Measurements from ENCODE around the gene CPED1.

Gene CPED1

GRCh38 chr7:120985130-120985758 is 3.3 kb upstream of the CPED1 start:
- Histone ChIP-seq H3K27ac (ENCODE audit: low read depth, low read length, poor library complexity, severe bottlenecking) (no peak overlapping the region), H3K4me2 (ENCODE audit: low read length) (no peak overlapping the region), H3F3A (ENCODE audit: insufficient read depth, low read length) (no peaks in the 10 kb centered on the region), H3K9me3 (ENCODE audit: low read length) (no peaks in the 10 kb centered on the region), H3K4me3 (ENCODE audit: low read depth, low read length, poor library complexity, severe bottlenecking) (no peak overlapping the region), H3K36me3 (ENCODE audit: insufficient read depth, low read length) (no peaks in the 10 kb centered on the region), H3K4me1 (ENCODE audit: insufficient read depth, low read length, severe bottlenecking) (peaks cover 22% of the 10 kb centered on the region), H3K9me2 (ENCODE audit: low read depth, low read length) (no peaks in the 10 kb centered on the region), H2AFZ (ENCODE audit: low read length) (no peak overlapping the region), H3K9ac (ENCODE audit: low read length) (no peak overlapping the region), H4K20me1 (ENCODE audit: insufficient read depth, low read length) (no peaks in the 10 kb centered on the region), H3K27me3 (ENCODE audit: insufficient read depth, low read length) (no peaks in the 10 kb centered on the region), H3K79me2 (ENCODE audit: insufficient read depth, low read length) (no peaks in the 10 kb centered on the region)
- TF ChIP-seq CTCF (IDR thresholded peaks at IDR 0.05; ENCODE audit: low read length) (no peak), EZH2 (IDR thresholded peaks at IDR 0.05; ENCODE audit: borderline replicate concordance, low read length) (no peak)

- Histone ChIP-seq H3K9ac (ENCODE audit: low read length) (no peak overlapping the region), H3K36me3 (ENCODE audit: insufficient read depth, low read length) (no peaks in the 10 kb centered on the region), H3K4me3 (ENCODE audit: low read depth, low read length, poor library complexity, severe bottlenecking) (no peak overlapping the region), H4K20me1 (ENCODE audit: insufficient read depth, low read length) (no peaks in the 10 kb centered on the region), H3F3A (ENCODE audit: insufficient read depth, low read length) (no peaks in the 10 kb centered on the region), H3K9me2 (ENCODE audit: low read depth, low read length) (no peaks in the 10 kb centered on the region), H3K4me2 (ENCODE audit: low read length) (no peak overlapping the region), H3K9me3 (ENCODE audit: low read length) (no peaks in the 10 kb centered on the region), H3K4me1 (ENCODE audit: insufficient read depth, low read length, severe bottlenecking) (peaks cover 22% of the 10 kb centered on the region), H3K27ac (ENCODE audit: low read depth, low read length, poor library complexity, severe bottlenecking) (no peak overlapping the region), H3K27me3 (ENCODE audit: insufficient read depth, low read length) (no peaks in the 10 kb centered on the region), H3K79me2 (ENCODE audit: insufficient read depth, low read length) (no peaks in the 10 kb centered on the region), H2AFZ (ENCODE audit: low read length) (no peak overlapping the region)
- TF ChIP-seq EZH2 (IDR thresholded peaks at IDR 0.05; ENCODE audit: borderline replicate concordance, low read length) (no peak), CTCF (IDR thresholded peaks at IDR 0.05; ENCODE audit: low read length) (no peak)
These were observed 2.7 kb upstream of the CPED1 start for GRCh38 chr7:120985839-120986238.

- no peaks in the 10 kb centered on the region for H3K9me2 ChIP-seq (ENCODE audit: low read depth, low read length)
- no peaks in the 10 kb centered on the region for H3K79me2 ChIP-seq (ENCODE audit: insufficient read depth, low read length)
- H3F3A ChIP-seq (ENCODE audit: insufficient read depth, low read length) = no peaks in the 10 kb centered on the region
- H3K27ac ChIP-seq (ENCODE audit: low read depth, low read length, poor library complexity, severe bottlenecking) = no peak overlapping the region
- no peaks in the 10 kb centered on the region for H3K27me3 ChIP-seq (ENCODE audit: insufficient read depth, low read length)
- H3K9ac ChIP-seq (ENCODE audit: low read length) = no peak overlapping the region
- TF ChIP-seq CTCF (IDR thresholded peaks at IDR 0.05; ENCODE audit: low read length) (no peak), EZH2 (IDR thresholded peaks at IDR 0.05; ENCODE audit: borderline replicate concordance, low read length) (no peak)
- peaks cover 22% of the 10 kb centered on the region for H3K4me1 ChIP-seq (ENCODE audit: insufficient read depth, low read length, severe bottlenecking)
- H4K20me1 ChIP-seq (ENCODE audit: insufficient read depth, low read length) = no peaks in the 10 kb centered on the region
- no peak overlapping the region for H3K4me2 ChIP-seq (ENCODE audit: low read length)
- H3K36me3 ChIP-seq (ENCODE audit: insufficient read depth, low read length) = no peaks in the 10 kb centered on the region
- no peaks in the 10 kb centered on the region for H3K9me3 ChIP-seq (ENCODE audit: low read length)
- no peak overlapping the region for H3K4me3 ChIP-seq (ENCODE audit: low read depth, low read length, poor library complexity, severe bottlenecking)
- no peak overlapping the region for H2AFZ ChIP-seq (ENCODE audit: low read length)
These were observed 1.9 kb upstream of the CPED1 start for GRCh38 chr7:120986650-120987049.

Measured in OCI-LY1 (cell line).